Loucy (cell line): ENCODE measurements around the gene DHRS4.

ENCODE experiments used
- EZH2phosphoT487 ChIP-seq: fragments of 200-600 bp; IDR thresholded peaks from 2 replicates; pipeline ENCODE4 v1.6.1; 2018; ENCODE audit warnings: antibody characterized with exemption, mild to moderate bottlenecking, moderate library complexity, borderline replicate concordance
- TF ChIP-seq, protein P1 (sequence below): fragments of 200-600 bp; sonication (generic); conservative IDR thresholded peaks from 2 replicates; pipeline ENCODE4 v1.5.1; 2014; ENCODE audit warnings: mild to moderate bottlenecking, antibody characterized with exemption, low read length

DNA sequence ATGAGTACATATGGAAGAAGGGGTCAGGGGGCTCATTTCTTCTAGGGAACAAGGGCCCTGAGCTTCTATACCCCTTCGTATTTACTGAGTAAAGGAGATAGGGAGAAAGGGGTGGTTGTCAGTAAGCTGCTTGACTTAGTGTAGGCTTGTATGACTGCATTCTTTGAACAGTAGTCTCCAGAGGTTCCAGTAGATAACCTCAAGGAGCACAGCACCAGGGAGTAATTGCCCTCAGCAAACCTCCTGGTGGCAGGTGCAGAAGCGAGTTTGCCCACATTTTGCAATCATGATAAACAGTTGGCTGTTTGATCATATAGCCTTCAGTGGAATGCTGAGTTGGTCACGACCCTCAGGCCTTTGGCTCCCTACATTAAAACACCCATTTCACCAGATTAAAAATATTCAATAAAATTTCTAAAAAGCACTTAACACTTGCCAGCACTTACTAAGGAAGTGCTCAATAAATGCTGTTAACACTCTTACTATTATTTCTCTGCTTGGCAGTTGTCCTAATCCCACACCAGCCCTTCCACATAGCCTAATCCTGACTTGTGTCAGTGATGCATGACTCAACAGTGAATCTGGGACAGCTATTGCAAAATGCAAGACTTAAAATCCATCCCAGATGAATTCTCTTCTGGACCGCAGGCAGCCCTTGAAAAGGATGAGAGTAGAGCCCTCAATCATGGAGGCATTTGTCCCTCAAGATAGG, 31.5 kb downstream of the DHRS4 start:
- TF ChIP-seq EZH2phosphoT487: no peak
- TF ChIP-seq, protein P1, sequence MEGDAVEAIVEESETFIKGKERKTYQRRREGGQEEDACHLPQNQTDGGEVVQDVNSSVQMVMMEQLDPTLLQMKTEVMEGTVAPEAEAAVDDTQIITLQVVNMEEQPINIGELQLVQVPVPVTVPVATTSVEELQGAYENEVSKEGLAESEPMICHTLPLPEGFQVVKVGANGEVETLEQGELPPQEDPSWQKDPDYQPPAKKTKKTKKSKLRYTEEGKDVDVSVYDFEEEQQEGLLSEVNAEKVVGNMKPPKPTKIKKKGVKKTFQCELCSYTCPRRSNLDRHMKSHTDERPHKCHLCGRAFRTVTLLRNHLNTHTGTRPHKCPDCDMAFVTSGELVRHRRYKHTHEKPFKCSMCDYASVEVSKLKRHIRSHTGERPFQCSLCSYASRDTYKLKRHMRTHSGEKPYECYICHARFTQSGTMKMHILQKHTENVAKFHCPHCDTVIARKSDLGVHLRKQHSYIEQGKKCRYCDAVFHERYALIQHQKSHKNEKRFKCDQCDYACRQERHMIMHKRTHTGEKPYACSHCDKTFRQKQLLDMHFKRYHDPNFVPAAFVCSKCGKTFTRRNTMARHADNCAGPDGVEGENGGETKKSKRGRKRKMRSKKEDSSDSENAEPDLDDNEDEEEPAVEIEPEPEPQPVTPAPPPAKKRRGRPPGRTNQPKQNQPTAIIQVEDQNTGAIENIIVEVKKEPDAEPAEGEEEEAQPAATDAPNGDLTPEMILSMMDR: no peak
